ENCODE results near the gene ZNF383.
"Not testable (repeated sequence)": the region's sequence is repeated elsewhere in the genome, so short reads cannot be mapped to it uniquely, and the experiment has no call there.

ZNF383 gene

GRCh38 chr19:37217775-37218591 is at the start of gene ZNF383:
Gene ZNF383 (plus strand): TSS chr19:37218214. CDS start chr19:37230454, 12,240 bp downstream.
- peak within 1 kb of the TSS; percentile 79 for H3K27ac ChIP-seq
- H3K36me3 ChIP-seq = no peaks in the 10 kb centered on the region
- no peak for TF ChIP-seq CTCF (IDR thresholded peaks at IDR 0.05)
- H3K4me1 ChIP-seq (ENCODE audit: control insufficient read depth in 1 of 2, insufficient read depth in 1 of 2, low read depth in 1 of 2, low read length in 1 of 2) = peaks cover 15 to 16% of the 10 kb centered on the region in 2 experiments
- H3K9me3 ChIP-seq = peaks cover 4% of the 10 kb centered on the region
- H3K4me3 ChIP-seq (ENCODE audit: low read depth in 1 of 2, low read length in 1 of 2) = peak within 1 kb of the TSS; percentile 79 to 93
- H3K27me3 ChIP-seq = no peaks in the 10 kb centered on the region

- Histone ChIP-seq H3K9me3 (peaks cover 6% of the 10 kb centered on the region), H3K4me3 (ENCODE audit: low read depth in 1 of 2, low read length in 1 of 2) (peak within 1 kb of the TSS; percentile 75 to 96), H3K4me1 (ENCODE audit: control insufficient read depth in 1 of 2, insufficient read depth in 1 of 2, low read depth in 1 of 2, low read length in 1 of 2) (peaks cover 0 to 10% of the 10 kb centered on the region in 2 experiments), H3K27ac (peak within 1 kb of the TSS; percentile 70), H3K27me3 (no peaks in the 10 kb centered on the region), H3K36me3 (peaks cover 21% of the 10 kb centered on the region)
- TF ChIP-seq CTCF (IDR thresholded peaks at IDR 0.05) = peak; percentile 43
Measured at GRCh38 chr19:37172368-37173366, 45.3 kb upstream of the ZNF383 start, which contains the start of gene ZNF585A. Gene ZNF585A (minus strand): TSS chr19:37172695. CDS start chr19:37169910, 2,785 bp downstream.

GRCh38 chr19:37186071-37186470 is 31.9 kb upstream of the ZNF383 start:
- H3K4me1 ChIP-seq (ENCODE audit: control insufficient read depth in 1 of 2, insufficient read depth in 1 of 2, low read depth in 1 of 2, low read length in 1 of 2); H3K36me3 ChIP-seq; H3K4me3 ChIP-seq (ENCODE audit: low read depth in 1 of 2, low read length in 1 of 2); H3K27me3 ChIP-seq; H3K27ac ChIP-seq: not testable (repeated sequence)
- H3K9me3 ChIP-seq = peaks cover 45% of the 10 kb centered on the region

- H3K36me3 ChIP-seq; H3K27ac ChIP-seq; H3K4me1 ChIP-seq (ENCODE audit: control insufficient read depth in 1 of 2, insufficient read depth in 1 of 2, low read depth in 1 of 2, low read length in 1 of 2); H3K4me3 ChIP-seq (ENCODE audit: low read depth in 1 of 2, low read length in 1 of 2); H3K27me3 ChIP-seq: not testable (repeated sequence)
- peaks cover 11% of the 10 kb centered on the region for H3K9me3 ChIP-seq
Measured at GRCh38 chr19:37195248-37195647, 22.8 kb upstream of the ZNF383 start.

GRCh38 chr19:37197115-37197514 is 20.9 kb upstream of the ZNF383 start:
- H3K4me3 ChIP-seq (ENCODE audit: low read depth in 1 of 2, low read length in 1 of 2); H3K4me1 ChIP-seq (ENCODE audit: control insufficient read depth in 1 of 2, insufficient read depth in 1 of 2, low read depth in 1 of 2, low read length in 1 of 2); H3K27ac ChIP-seq; H3K27me3 ChIP-seq; H3K9me3 ChIP-seq; H3K36me3 ChIP-seq: not testable (repeated sequence)

GRCh38 chr19:37197768-37198167 is 20.2 kb upstream of the ZNF383 start:
- no peaks in the 10 kb centered on the region for H3K4me1 ChIP-seq (ENCODE audit: control insufficient read depth in 1 of 2, insufficient read depth in 1 of 2, low read depth in 1 of 2, low read length in 1 of 2)
- TF ChIP-seq CTCF (IDR thresholded peaks at IDR 0.05) = no peak
- H3K36me3 ChIP-seq = peaks cover 8% of the 10 kb centered on the region
- H3K27ac ChIP-seq = no peak overlapping the region
- H3K9me3 ChIP-seq = peaks cover 8% of the 10 kb centered on the region
- no peaks in the 10 kb centered on the region for H3K27me3 ChIP-seq
- H3K4me3 ChIP-seq (ENCODE audit: low read depth in 1 of 2, low read length in 1 of 2) = no peak overlapping the region

Measured in neutrophil (primary cell).